IMR-90 (cell line): ENCODE results near the gene SLC29A1. TPM values are rescaled to one million over a fixed set of nuclear protein-coding genes. Genes with fewer than 3 reads are reported as not detected.

Experiments
- ATAC-seq: fragments of 200-7000 bp; cut with Tn5 transposase; 2 replicates; pipeline ENCODE4 v1.9.1; 2020; ENCODE audit warnings: low read depth, mild to moderate bottlenecking, moderate library complexity
- BruUV-seq: library from RNA; stranded (reverse); fragments of 400-500 nt; replicated peaks from 2 replicates; lab custom pipeline; 2021; lab: Mats Ljungman, UMichigan
- CTCF ChIA-PET: fragments of 300-600 bp; formaldehyde crosslinking; extraction: SDS; loops from one replicate; lab custom pipeline; 2021; ENCODE audit warnings: antibody characterized with exemption; lab: Yijun Ruan, JAX
- POLR2A ChIA-PET: fragments of 300-600 bp; sonication (Branson Sonifier 250); formaldehyde crosslinking; loops from one replicate; lab custom pipeline; 2022; ENCODE audit warnings: antibody characterized with exemption; ENCODE audit not compliant: unreplicated experiment; lab: Charles Lee
- DNase-seq: peaks from one replicate; pipeline ENCODE4 v3.0.0; 2013
- H2AFZ ChIP-seq: replicated peaks from 2 replicates; pipeline ENCODE3; 2013; ENCODE audit warnings: low read length, mild to moderate bottlenecking; ENCODE audit not compliant: poor library complexity
- H2AK5ac ChIP-seq: 2 replicates; pipeline ENCODE4 v1.6.1; 2013; ENCODE audit warnings: low read depth, low read length, inconsistent platforms
- H2AK9ac ChIP-seq: replicated peaks from 2 replicates; pipeline ENCODE3; 2013; ENCODE audit warnings: mild to moderate bottlenecking, low read depth, low read length, moderate library complexity; ENCODE audit not compliant: poor library complexity
- H2BK120ac ChIP-seq: 2 replicates; pipeline ENCODE4 v1.6.1; 2013; ENCODE audit warnings: low read depth, low read length, inconsistent platforms
- H2BK15ac ChIP-seq: 3 replicates; pipeline ENCODE4 v1.6.1; 2013; ENCODE audit warnings: low read depth, low read length, inconsistent platforms
- H2BK20ac ChIP-seq: 2 replicates; pipeline ENCODE4 v1.6.1; 2013; ENCODE audit warnings: low read depth, mild to moderate bottlenecking, inconsistent platforms, low read length, moderate library complexity
- H2BK5ac ChIP-seq: 2 replicates; pipeline ENCODE4 v1.6.1; 2013; ENCODE audit warnings: mild to moderate bottlenecking, low read depth, low read length, inconsistent platforms; ENCODE audit not compliant: poor library complexity, severe bottlenecking
- H3K14ac ChIP-seq: replicated peaks from 2 replicates; pipeline ENCODE4 v1.6.1; 2013; ENCODE audit warnings: low read depth, low read length, inconsistent platforms
- H3K18ac ChIP-seq: 2 replicates; pipeline ENCODE4 v1.6.1; 2013; ENCODE audit warnings: low read depth, low read length, control low read depth
- H3K23ac ChIP-seq: 2 replicates; pipeline ENCODE4 v1.6.1; 2013; ENCODE audit warnings: low read depth, low read length, inconsistent platforms
- H3K27ac ChIP-seq: 2 replicates; pipeline ENCODE4 v1.5.1; 2013; ENCODE audit warnings: mild to moderate bottlenecking, control low read depth, low read length; ENCODE audit not compliant: insufficient read depth
- H3K27me3 ChIP-seq: 2 replicates; pipeline ENCODE4 v1.6.1; 2013; ENCODE audit warnings: low read length; ENCODE audit not compliant: control insufficient read depth, insufficient read depth
- H3K36me3 ChIP-seq: 2 replicates; pipeline ENCODE4 v1.6.1; 2013; ENCODE audit warnings: low read length, mixed read lengths; ENCODE audit not compliant: control insufficient read depth, insufficient read depth
- H3K4ac ChIP-seq: 2 replicates; pipeline ENCODE4 v1.6.1; 2013; ENCODE audit warnings: low read depth, low read length, inconsistent platforms
- H3K4me1 ChIP-seq: 2 replicates; pipeline ENCODE4 v1.6.1; 2013; ENCODE audit warnings: low read length, mixed read lengths; ENCODE audit not compliant: control insufficient read depth, insufficient read depth
- H3K4me2 ChIP-seq: 2 replicates; pipeline ENCODE4 v1.6.1; 2013; ENCODE audit warnings: low read depth, mild to moderate bottlenecking, control low read depth, low read length, moderate library complexity
- H3K4me3 ChIP-seq: 2 replicates; pipeline ENCODE4 v1.5.1; 2013; ENCODE audit warnings: low read depth, mild to moderate bottlenecking, control low read depth, low read length, moderate library complexity; ENCODE audit not compliant: insufficient read depth
- H3K56ac ChIP-seq: 2 replicates; pipeline ENCODE4 v1.6.1; 2013; ENCODE audit warnings: low read length, inconsistent platforms; ENCODE audit not compliant: insufficient read depth; ENCODE audit errors: extremely low read depth
- H3K79me1 ChIP-seq, 2 experiments: 2 replicates each; pipeline ENCODE4 v1.6.1; 2013; ENCODE audit warnings: low read length in 2 of 2, inconsistent platforms in 1 of 2, low read depth in 1 of 2
- H3K9ac ChIP-seq: 2 replicates; pipeline ENCODE4 v1.6.1; 2013; ENCODE audit warnings: low read depth, low read length, control low read depth
- H3K9me1 ChIP-seq: 2 replicates; pipeline ENCODE4 v1.6.1; 2013; ENCODE audit warnings: low read length, inconsistent platforms; ENCODE audit not compliant: insufficient read depth
- H3K9me3 ChIP-seq: 2 replicates; pipeline ENCODE4 v1.6.1; 2013; ENCODE audit warnings: low read length; ENCODE audit not compliant: control insufficient read depth, insufficient read depth
- H4K20me1 ChIP-seq: 2 replicates; pipeline ENCODE4 v1.6.1; 2013; ENCODE audit warnings: low read length, inconsistent platforms; ENCODE audit not compliant: insufficient read depth
- H4K5ac ChIP-seq: 2 replicates; pipeline ENCODE4 v1.6.1; 2013; ENCODE audit warnings: mild to moderate bottlenecking, low read depth, low read length, control low read depth
- H4K8ac ChIP-seq, 2 experiments: 2 replicates each; pipeline ENCODE4 v1.6.1; 2013; ENCODE audit warnings: low read depth in 2 of 2, low read length in 2 of 2, control low read depth in 1 of 2, inconsistent platforms in 1 of 2
- H4K91ac ChIP-seq: 2 replicates; pipeline ENCODE4 v1.6.1; 2013; ENCODE audit warnings: low read depth, low read length, inconsistent platforms; ENCODE audit not compliant: insufficient read depth
- CEBPB ChIP-seq: IDR thresholded peaks from 2 replicates; pipeline ENCODE4 v1.6.1; 2012; ENCODE audit warnings: low read depth, low read length, improper control_type of control experiment
- WGBS, 2 experiments: methylation state at CpG; one replicate each; pipeline versions ENCODE4 v1.1.5 to v1.1.7; 2013; ENCODE audit warnings: missing lambda C conversion rate in 2 of 2; ENCODE audit not compliant: insufficient read length in 1 of 2; ENCODE audit errors: extremely low coverage in 2 of 2; 5-methylcytosine and 5-hydroxymethylcytosine counted together
- dilution Hi-C: fragments of 300-500 bp; cut with HindIII; formaldehyde crosslinking; loops from one replicate; pipeline ENCODE4 v1.14.3; 2018; ENCODE audit warnings: low sequenced_read_pairs; ENCODE audit not compliant: unreplicated experiment
- in situ Hi-C: fragments of 300-500 bp; cut with MboI; formaldehyde crosslinking; loops from 3 replicates; pipeline ENCODE4 v1.14.3; 2019; ENCODE audit warnings: low sequenced_read_pairs, inconsistent platforms, mixed read lengths
- intact Hi-C: fragments of 100-400 bp; cut with micrococcal nuclease; formaldehyde crosslinking; loops from 2 replicates; pipeline ENCODE4 v1.10.0; 2022
- polyA plus RNA-seq, 3 experiments: library from polyadenylated mRNA; depleted of rRNA; stranded (reverse); fragments of >200 nt; gene quantifications; 2 replicates each; pipeline ENCODE4 v1.2.3, GENCODE V29; 2012; ENCODE audit warnings: low replicate concordance in 1 of 3
- total RNA-seq: library from RNA; depleted of rRNA; stranded (reverse); fragments of >200 nt; gene quantifications from 2 replicates; pipeline ENCODE4 v1.2.3, GENCODE V29; 2012

Gene SLC29A1
- total and polyA plus RNA-seq, 2 of the 4 experiments (the other 2 are of a cell fraction), result 4.1 to 22.1 TPM

DNA sequence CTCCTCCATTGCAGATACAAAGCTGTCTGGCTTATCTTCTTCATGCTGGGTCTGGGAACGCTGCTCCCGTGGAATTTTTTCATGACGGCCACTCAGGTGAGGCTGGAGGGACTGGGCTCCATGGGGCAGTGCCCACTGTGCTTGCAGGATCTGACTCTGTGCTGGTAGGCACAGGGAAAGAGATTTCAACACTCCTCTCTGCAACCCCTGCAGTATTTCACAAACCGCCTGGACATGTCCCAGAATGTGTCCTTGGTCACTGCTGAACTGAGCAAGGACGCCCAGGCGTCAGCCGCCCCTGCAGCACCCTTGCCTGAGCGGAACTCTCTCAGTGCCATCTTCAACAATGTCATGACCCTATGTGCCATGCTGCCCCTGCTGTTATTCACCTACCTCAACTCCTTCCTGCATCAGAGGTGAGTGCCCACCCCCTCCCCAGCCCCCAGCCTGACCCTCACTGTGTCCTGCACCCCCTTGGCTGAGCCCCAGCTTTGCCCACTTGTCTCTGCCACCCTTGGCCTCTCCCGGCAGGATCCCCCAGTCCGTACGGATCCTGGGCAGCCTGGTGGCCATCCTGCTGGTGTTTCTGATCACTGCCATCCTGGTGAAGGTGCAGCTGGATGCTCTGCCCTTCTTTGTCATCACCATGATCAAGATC is 6.1 kb downstream of the SLC29A1 start:
- in situ Hi-C loops (loop anchor here (5.0 kb wide), 1 partner anchor 57 kb away; no protein-coding TSS in a partner anchor), dilution Hi-C loops (no loop called here), intact Hi-C loops (no loop called here)
- POLR2A ChIA-PET, result no interaction called here
- Histone ChIP-seq H3K27me3 (no peaks in the 10 kb centered on the region), H3K23ac (no peak overlapping the region), H3K56ac (no peak overlapping the region), H3K4ac (no peak overlapping the region), H2AK5ac (no peak overlapping the region), H3K9me3 (no peaks in the 10 kb centered on the region), H2AFZ (no peak overlapping the region), H3K18ac (no peak overlapping the region), H3K79me1 (peaks cover 0 to 5% of the 10 kb centered on the region in 2 experiments; a peak in 1 of 4 replicates), H4K91ac (no peak overlapping the region), H2BK5ac (no peak overlapping the region), H3K14ac (no peak overlapping the region), H4K8ac (no peak overlapping the region), H4K20me1 (no peaks in the 10 kb centered on the region), H2AK9ac (no peak overlapping the region), H3K4me3 (no peak overlapping the region), H2BK15ac (no peak overlapping the region), H3K9ac (no peak overlapping the region), H3K4me1 (peaks cover 6% of the 10 kb centered on the region), H2BK120ac (no peak overlapping the region), H3K27ac (no peak overlapping the region), H3K36me3 (peaks cover 2% of the 10 kb centered on the region; the same call in 1 of the 2 replicates), H4K5ac (no peak overlapping the region), H3K9me1 (no peaks in the 10 kb centered on the region), H2BK20ac (no peak overlapping the region), H3K4me2 (no peak overlapping the region)
- TF ChIP-seq CEBPB, result no peak
- DNase-seq, result no peak
- no TSS peak for BruUV-seq
- CTCF ChIA-PET, result no interaction called here
- WGBS, 2 experiments, result 90% methylated on average over 6 of the region's 11 CpGs; no CpG with 5 or more reads in 1 of the 2 experiments
- no peak for ATAC-seq
